Glutamatergic neuron (in vitro differentiated cells): ENCODE data around the gene TCTN1. TPM values are rescaled to one million over a fixed set of nuclear protein-coding genes. Genes with fewer than 3 reads are reported as not detected.
"Not testable (repeated sequence)": the region's sequence is repeated elsewhere in the genome, so short reads cannot be mapped to it uniquely, and the experiment has no call there.

Experiments
- DNase-seq: peaks from one replicate; pipeline ENCODE4 v3.0.0; 2022
- H3K27ac Mint-ChIP-seq: one replicate; pipeline ENCODE4 v1.8.0; 2020; ENCODE audit warnings: mild to moderate bottlenecking, mixed read lengths, inconsistent platforms; ENCODE audit not compliant: unreplicated experiment
- H3K27me3 Mint-ChIP-seq: one replicate; pipeline ENCODE4 v1.8.0; 2020; ENCODE audit warnings: mild to moderate bottlenecking, moderate library complexity, mixed read lengths, inconsistent platforms; ENCODE audit not compliant: unreplicated experiment
- H3K36me3 Mint-ChIP-seq: one replicate; pipeline ENCODE4 v1.8.0; 2020; ENCODE audit warnings: mild to moderate bottlenecking, mixed read lengths, inconsistent platforms; ENCODE audit not compliant: unreplicated experiment
- H3K4me1 Mint-ChIP-seq: one replicate; pipeline ENCODE4 v1.8.0; 2020; ENCODE audit warnings: mild to moderate bottlenecking, low read depth, mixed read lengths, inconsistent platforms; ENCODE audit not compliant: unreplicated experiment
- H3K4me3 Mint-ChIP-seq: one replicate; pipeline ENCODE4 v1.8.0; 2020; ENCODE audit warnings: mild to moderate bottlenecking, mixed read lengths, inconsistent platforms; ENCODE audit not compliant: unreplicated experiment
- H3K9me3 Mint-ChIP-seq: one replicate; pipeline ENCODE4 v1.8.0; 2020; ENCODE audit warnings: mild to moderate bottlenecking, moderate library complexity, mixed read lengths, inconsistent platforms; ENCODE audit not compliant: unreplicated experiment
- CTCF ChIP-seq: fragments of 200-600 bp; sonication (generic); IDR thresholded peaks from one replicate; pipeline ENCODE4 v1.5.0; 2021; ENCODE audit not compliant: partially characterized antibody, unreplicated experiment
- total RNA-seq: library from RNA; stranded (reverse); fragmentation: NEBNext Ultra II Directional; extraction: Animal tissue kit (Norgen Biotek cat#: 25700); gene quantifications from one replicate; pipeline ENCODE4 v1.2.1, GENCODE V29; 2021; ENCODE audit not compliant: unreplicated experiment

The TCTN1 gene
- total RNA-seq, 1 donor from 2014 or later, result 21.8 TPM

- Mint-ChIP-seq H3K9me3 (no peaks in the 10 kb centered on the region), H3K4me1 (peaks cover 13% of the 10 kb centered on the region), H3K27me3 (peaks cover 2% of the 10 kb centered on the region), H3K4me3 (no peak overlapping the region), H3K27ac (no peak overlapping the region), H3K36me3 (no peaks in the 10 kb centered on the region)
- no peak for TF ChIP-seq CTCF
- no peak for DNase-seq
Observed at GRCh38 chr12:110640275-110641025, 26.5 kb downstream of the TCTN1 start.

GRCh38 chr12:110641521-110641920 is 27.6 kb downstream of the TCTN1 start:
- Mint-ChIP-seq H3K36me3 (no peaks in the 10 kb centered on the region), H3K27ac (peak overlapping the region; percentile 8), H3K4me3 (peak overlapping the region; percentile 35), H3K4me1 (peaks cover 13% of the 10 kb centered on the region), H3K27me3 (peaks cover 2% of the 10 kb centered on the region), H3K9me3 (no peaks in the 10 kb centered on the region)
- peak; percentile 55 for DNase-seq
- no peak for TF ChIP-seq CTCF

DNA sequence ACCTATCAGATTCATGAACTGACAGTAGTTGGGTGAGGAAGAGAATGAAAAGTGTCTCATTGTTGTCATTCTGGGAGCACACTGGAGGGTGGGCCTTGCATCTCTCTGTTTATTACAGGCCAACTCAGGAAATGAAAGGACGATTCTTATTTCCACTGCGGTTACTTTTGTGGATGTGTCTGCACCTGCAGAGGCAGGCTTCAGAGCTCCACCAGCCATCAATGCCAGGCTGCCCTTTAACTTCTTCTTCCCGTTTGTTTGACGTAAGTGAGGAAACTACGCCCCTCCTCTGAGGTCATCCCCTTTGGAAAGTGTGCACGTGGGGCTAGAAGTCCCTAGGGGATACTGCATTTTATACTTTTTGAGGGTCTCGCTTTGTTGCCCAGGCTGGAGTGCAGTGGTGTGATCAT is 33.7 kb downstream of the TCTN1 start:
- TF ChIP-seq CTCF, result no peak
- Mint-ChIP-seq H3K36me3 (no peaks in the 10 kb centered on the region), H3K4me1 (peaks cover 17% of the 10 kb centered on the region), H3K4me3 (no peak overlapping the region), H3K27me3 (peaks cover 2% of the 10 kb centered on the region), H3K27ac (no peak overlapping the region), H3K9me3 (peaks cover 2% of the 10 kb centered on the region)
- DNase-seq, result no peak

- Mint-ChIP-seq H3K4me1 (peaks cover 17% of the 10 kb centered on the region), H3K27me3 (no peaks in the 10 kb centered on the region), H3K27ac (no peak overlapping the region), H3K9me3 (peaks cover 2% of the 10 kb centered on the region), H3K4me3 (no peak overlapping the region), H3K36me3 (no peaks in the 10 kb centered on the region)
- no peak for DNase-seq
- no peak for TF ChIP-seq CTCF
Observed at GRCh38 chr12:110649341-110649847, 35.5 kb downstream of the TCTN1 start.

DNA sequence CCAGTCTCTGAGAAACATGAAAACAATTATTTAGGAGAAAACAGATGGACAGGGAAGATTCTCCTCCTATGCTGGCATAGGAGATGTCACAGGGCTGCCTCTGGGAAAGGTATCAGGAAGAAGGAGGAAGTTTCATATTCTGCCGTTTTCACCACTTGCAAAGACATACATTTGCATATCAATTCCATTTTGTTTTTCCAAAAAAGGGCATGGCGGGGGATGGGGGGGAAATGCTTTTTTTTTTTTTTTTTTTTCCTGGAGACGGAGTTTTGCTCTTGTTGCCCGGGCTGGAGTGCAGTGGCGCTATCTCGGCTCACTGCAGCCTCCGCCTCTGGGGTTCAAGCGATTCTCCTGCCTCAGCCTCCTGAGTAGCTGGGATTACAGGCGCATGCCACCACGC is 40.3 kb downstream of the TCTN1 start:
- DNase-seq, H3K36me3 Mint-ChIP-seq, H3K27me3 Mint-ChIP-seq, H3K4me3 Mint-ChIP-seq, H3K27ac Mint-ChIP-seq, H3K9me3 Mint-ChIP-seq: not testable (repeated sequence)
- H3K4me1 Mint-ChIP-seq, result peaks cover 25% of the 10 kb centered on the region
